Duodenal mucosa (tissue), 2 donors: ENCODE results near the gene GNB4.

Experiments
- H3K27ac ChIP-seq: one replicate; pipeline ENCODE4 v1.7.0; 2013; ENCODE audit warnings: low read depth, low read length
- H3K27me3 ChIP-seq, 2 donors: one replicate each; pipeline ENCODE4 v1.7.0; 2013; ENCODE audit warnings: low read length in 2 of 2, control low read depth in 1 of 2; ENCODE audit not compliant: insufficient read depth in 2 of 2, control insufficient read depth in 1 of 2
- H3K36me3 ChIP-seq, 2 donors: one replicate each; pipeline ENCODE4 v1.7.0; 2013; ENCODE audit warnings: low read length in 2 of 2, control low read depth in 1 of 2; ENCODE audit not compliant: insufficient read depth in 2 of 2, control insufficient read depth in 1 of 2
- H3K4me1 ChIP-seq, 2 donors: one replicate each; pipeline ENCODE4 v1.7.0; 2013; ENCODE audit warnings: low read length in 2 of 2, control low read depth in 1 of 2; ENCODE audit not compliant: insufficient read depth in 2 of 2, control insufficient read depth in 1 of 2
- H3K4me3 ChIP-seq, 2 donors: one replicate each; pipeline ENCODE4 v1.7.0; 2013; ENCODE audit warnings: low read length in 2 of 2, low read depth in 1 of 2
- H3K9ac ChIP-seq, 2 donors: one replicate each; pipeline ENCODE4 v1.7.0; 2013; ENCODE audit warnings: low read length in 2 of 2, low read depth in 1 of 2
- H3K9me3 ChIP-seq, 2 donors: one replicate each; pipeline ENCODE4 v1.7.0; 2013; ENCODE audit warnings: low read length in 2 of 2, control low read depth in 1 of 2; ENCODE audit not compliant: control insufficient read depth in 1 of 2

GNB4 gene

DNA sequence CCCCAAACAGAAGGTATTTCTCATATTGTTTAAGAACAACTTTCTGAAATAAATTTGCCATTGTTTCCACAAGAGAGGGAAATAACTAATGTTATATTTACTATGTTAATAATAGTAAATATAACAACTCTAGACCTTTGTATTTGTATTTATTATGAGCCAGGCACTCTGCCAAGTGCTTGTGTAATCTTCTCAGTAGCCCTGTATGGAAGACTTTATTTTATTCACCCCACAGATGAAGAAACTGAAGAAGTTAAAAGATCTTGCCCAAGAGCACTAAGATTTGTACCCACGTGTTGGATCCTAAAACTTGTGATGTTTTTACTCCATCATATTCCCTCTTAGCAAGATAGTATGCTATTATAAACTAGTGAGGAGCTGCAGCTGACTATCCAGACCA, 12.0 kb upstream of the GNB4 start:
- Histone ChIP-seq H3K4me1 (no peaks in the 10 kb centered on the region), H3K9ac (no peak overlapping the region), H3K4me3 (no peak overlapping the region), H3K9me3 (no peaks in the 10 kb centered on the region), H3K36me3 (no peaks in the 10 kb centered on the region), H3K27ac (no peak overlapping the region), H3K27me3 (no peaks in the 10 kb centered on the region)

GRCh38 chr3:179460260-179460659, 9.0 kb upstream of the GNB4 start:
- Histone ChIP-seq H3K9me3 (no peaks in the 10 kb centered on the region), H3K4me1 (no peaks in the 10 kb centered on the region), H3K9ac (no peak overlapping the region), H3K27me3 (no peaks in the 10 kb centered on the region), H3K27ac (no peak overlapping the region), H3K4me3 (no peak overlapping the region), H3K36me3 (no peaks in the 10 kb centered on the region)

DNA sequence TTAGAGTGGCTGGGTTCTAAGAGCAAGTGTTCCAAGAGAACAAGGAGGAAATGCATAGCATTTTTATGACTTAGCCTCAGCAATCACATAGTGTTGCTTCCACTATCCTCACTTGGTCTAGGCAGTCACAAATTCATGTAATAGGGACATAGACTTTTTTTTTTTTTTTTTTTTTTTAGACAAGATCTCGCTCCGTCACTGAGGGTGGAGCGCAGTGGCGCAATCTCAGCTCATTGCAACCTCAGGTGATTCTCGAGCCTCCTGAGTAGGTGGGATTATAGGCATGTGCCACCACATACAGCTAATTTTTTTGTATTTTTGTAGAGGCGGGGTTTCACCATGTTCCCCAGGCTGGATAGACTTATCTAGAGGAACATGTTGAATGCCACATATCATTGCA, 4.7 kb upstream of the GNB4 start:
- Histone ChIP-seq H3K36me3 (no peaks in the 10 kb centered on the region), H3K4me3 (no peak overlapping the region), H3K4me1 (peaks cover 4 to 5% of the 10 kb centered on the region in 2 donors), H3K27ac (no peak overlapping the region), H3K27me3 (peaks cover 3 to 9% of the 10 kb centered on the region in 2 donors), H3K9me3 (no peaks in the 10 kb centered on the region), H3K9ac (no peak overlapping the region)

- no peaks in the 10 kb centered on the region for H3K36me3 ChIP-seq
- H3K9me3 ChIP-seq: no peaks in the 10 kb centered on the region
- no peak overlapping the region for H3K4me3 ChIP-seq
- H3K27me3 ChIP-seq: peaks cover 3 to 19% of the 10 kb centered on the region in 2 donors
- no peak overlapping the region for H3K9ac ChIP-seq
- peaks cover 4 to 5% of the 10 kb centered on the region in 2 donors for H3K4me1 ChIP-seq
- H3K27ac ChIP-seq: no peak overlapping the region
These were observed 3.6 kb upstream of the GNB4 start for GRCh38 chr3:179454887-179455286.

DNA sequence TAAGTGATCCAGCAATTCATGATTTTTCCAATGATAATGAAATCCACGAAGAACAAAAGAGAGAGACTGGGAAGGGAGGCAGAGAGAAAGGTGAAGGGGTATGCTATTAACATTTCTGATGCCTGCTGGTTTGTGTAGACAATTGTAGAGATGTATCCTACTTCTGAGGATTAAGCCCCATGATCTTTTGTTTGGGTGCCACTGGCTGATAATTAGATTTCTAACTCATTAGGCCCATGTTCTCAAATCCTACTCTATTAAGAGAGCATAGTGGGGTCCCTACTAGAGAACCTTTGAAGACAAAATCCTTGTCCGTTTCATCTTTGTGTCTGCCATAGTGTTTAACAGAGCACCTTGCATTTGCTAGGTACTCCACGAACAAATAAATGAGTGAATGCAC, 2.7 kb upstream of the GNB4 start:
- peaks cover 4 to 5% of the 10 kb centered on the region in 2 donors for H3K4me1 ChIP-seq
- H3K27me3 ChIP-seq: peaks cover 3 to 28% of the 10 kb centered on the region in 2 donors
- no peak overlapping the region for H3K27ac ChIP-seq
- no peak overlapping the region for H3K9ac ChIP-seq
- no peaks in the 10 kb centered on the region for H3K36me3 ChIP-seq
- no peak overlapping the region for H3K4me3 ChIP-seq
- no peaks in the 10 kb centered on the region for H3K9me3 ChIP-seq

DNA sequence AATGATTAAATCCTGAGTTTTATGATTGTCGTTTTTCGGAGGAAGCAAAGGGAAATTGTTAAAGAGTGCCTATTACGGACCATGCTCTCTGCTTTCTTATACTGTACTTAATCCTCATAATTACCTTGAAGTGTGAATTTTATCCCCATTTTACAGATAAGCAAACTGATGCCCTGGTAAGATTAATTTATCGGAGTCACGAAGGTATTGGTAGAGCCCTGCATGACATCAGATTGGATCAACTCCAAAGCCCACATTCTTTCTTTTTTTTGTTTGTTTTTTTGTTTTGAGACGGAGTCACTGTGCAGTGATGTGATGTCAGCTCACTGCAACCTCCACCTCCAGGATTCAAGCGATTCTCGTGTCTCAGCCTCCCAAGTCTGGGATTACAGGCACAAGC, 1.6 kb upstream of the GNB4 start:
- peaks cover 4 to 5% of the 10 kb centered on the region in 2 donors for H3K4me1 ChIP-seq
- no peak overlapping the region for H3K9ac ChIP-seq
- no peaks in the 10 kb centered on the region for H3K9me3 ChIP-seq
- peaks cover 3 to 30% of the 10 kb centered on the region in 2 donors for H3K27me3 ChIP-seq
- H3K4me3 ChIP-seq: no peak overlapping the region
- H3K36me3 ChIP-seq: no peaks in the 10 kb centered on the region
- no peak overlapping the region for H3K27ac ChIP-seq

DNA sequence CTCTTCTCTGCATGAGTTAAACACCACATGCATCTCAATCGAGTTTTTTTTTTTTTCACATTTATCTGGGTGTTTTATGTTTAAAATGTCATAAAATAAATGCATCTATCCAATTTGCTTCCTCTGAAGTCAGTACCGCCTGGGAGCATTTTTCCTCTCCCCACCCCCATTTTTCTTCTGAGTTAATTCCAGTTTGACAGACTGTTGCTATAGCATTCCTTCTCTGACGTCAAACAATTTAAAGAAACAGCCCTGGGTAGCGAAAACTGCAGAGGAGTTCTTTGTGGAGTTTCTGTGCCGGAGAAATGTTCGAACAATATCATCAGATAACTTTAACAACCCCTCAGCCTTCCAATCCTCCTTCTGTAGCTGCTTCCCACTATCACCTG, 900 bp upstream of the GNB4 start:
- peaks cover 3 to 30% of the 10 kb centered on the region in 2 donors for H3K27me3 ChIP-seq
- H3K27ac ChIP-seq: peak overlapping the region; percentile 76
- peak overlapping the region; percentile 60 to 72 for H3K4me3 ChIP-seq
- H3K9ac ChIP-seq: no peak overlapping the region
- H3K36me3 ChIP-seq: no peaks in the 10 kb centered on the region
- H3K9me3 ChIP-seq: no peaks in the 10 kb centered on the region
- H3K4me1 ChIP-seq: peaks cover 4 to 5% of the 10 kb centered on the region in 2 donors

DNA sequence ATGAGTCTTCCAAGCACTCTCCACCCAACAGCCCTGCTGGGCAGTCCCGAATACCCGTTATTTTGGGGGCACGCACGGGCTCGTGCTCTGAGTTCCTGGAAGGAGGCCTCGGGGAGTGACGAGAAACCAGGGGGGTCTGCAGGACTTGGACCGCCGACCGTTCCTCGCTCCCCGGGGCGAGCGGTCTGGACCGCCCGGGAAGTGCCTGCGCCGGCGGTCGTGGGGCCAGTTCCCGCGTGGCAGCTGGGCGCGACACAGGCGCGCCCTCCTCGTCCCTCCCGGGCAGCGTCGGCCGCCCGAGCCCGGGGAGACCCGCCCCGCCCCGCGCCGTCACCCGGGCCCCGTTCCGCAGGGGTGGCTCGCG, 387 bp downstream of the GNB4 start:
- Histone ChIP-seq H3K4me3 (peak overlapping the region; percentile 67 to 72), H3K27me3 (peaks cover 3 to 30% of the 10 kb centered on the region in 2 donors), H3K9me3 (no peaks in the 10 kb centered on the region), H3K27ac (peak overlapping the region; percentile 76), H3K36me3 (no peaks in the 10 kb centered on the region), H3K9ac (peak overlapping the region; percentile 6 to 42), H3K4me1 (peaks cover 4 to 5% of the 10 kb centered on the region in 2 donors)

- Histone ChIP-seq H3K4me1 (peaks cover 4 to 5% of the 10 kb centered on the region in 2 donors), H3K27me3 (peaks cover 3 to 30% of the 10 kb centered on the region in 2 donors), H3K9ac (peak overlapping the region in 1 of 2 donors; percentile 42), H3K36me3 (no peaks in the 10 kb centered on the region), H3K27ac (peak overlapping the region; percentile 76), H3K9me3 (no peaks in the 10 kb centered on the region), H3K4me3 (peak overlapping the region; percentile 67 to 72)
These were observed 989 bp downstream of the GNB4 start for GRCh38 chr3:179450261-179450701.

- Histone ChIP-seq H3K27me3 (peaks cover 0 to 30% of the 10 kb centered on the region in 2 donors), H3K4me1 (peaks cover 4 to 5% of the 10 kb centered on the region in 2 donors), H3K9me3 (no peaks in the 10 kb centered on the region), H3K4me3 (peak overlapping the region; percentile 67 to 72), H3K27ac (no peak overlapping the region), H3K9ac (peak overlapping the region in 1 of 2 donors; percentile 42), H3K36me3 (no peaks in the 10 kb centered on the region)
These were observed 1.6 kb downstream of the GNB4 start for GRCh38 chr3:179449636-179450035.

DNA sequence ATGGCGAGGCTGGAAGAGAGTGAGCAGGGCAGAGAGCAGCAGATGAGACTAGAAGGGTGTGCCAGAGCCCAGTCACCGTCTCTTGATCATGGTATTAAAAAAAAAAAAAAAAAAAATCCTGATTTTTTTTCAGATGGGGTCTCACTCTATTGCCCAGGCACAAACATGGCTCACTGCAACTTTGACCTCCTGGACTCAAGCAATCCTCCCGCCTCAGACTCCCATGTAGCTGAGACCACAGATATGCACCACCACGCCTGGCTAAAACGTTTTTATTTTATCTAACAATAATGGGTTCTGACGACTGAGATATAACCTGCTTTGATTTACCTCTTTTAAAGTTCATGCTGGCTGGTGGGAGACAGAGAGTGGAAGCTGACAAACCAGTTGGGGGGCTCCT, 4.0 kb downstream of the GNB4 start:
- Histone ChIP-seq H3K4me1 (peaks cover 4 to 5% of the 10 kb centered on the region in 2 donors), H3K36me3 (no peaks in the 10 kb centered on the region), H3K4me3 (no peak overlapping the region), H3K27ac (no peak overlapping the region), H3K9me3 (no peaks in the 10 kb centered on the region), H3K9ac (no peak overlapping the region), H3K27me3 (peaks cover 0 to 23% of the 10 kb centered on the region in 2 donors)
